K562 (cell line): ENCODE data around the gene GNAS-AS1. TPM values are rescaled to one million over a fixed set of nuclear protein-coding genes. Genes with fewer than 3 reads are reported as not detected.

Experiments used
- ATF1 ChIP-seq, 2 experiments: fragments of 450-650 bp in 1 of 2; IDR thresholded peaks; 2 replicates each; pipeline ENCODE4 v1.6.1; 2016; ENCODE audit warnings: missing compliant biosample characterization in 1 of 2, missing genetic modification characterization in 1 of 2
- CBFA2T3 ChIP-seq: fragments of 450-650 bp; IDR thresholded peaks from 2 replicates; pipeline ENCODE4 v1.6.1; 2017
- CBX1 ChIP-seq: sonication (generic); IDR thresholded peaks from 2 replicates; pipeline ENCODE4 v1.6.1; 2016; ENCODE audit warnings: antibody characterized with exemption, low read depth, mild to moderate bottlenecking
- CBX8 ChIP-seq: fragments of 200-600 bp; sonication (generic); IDR thresholded peaks from 2 replicates; pipeline ENCODE4 v1.6.1; 2012; ENCODE audit warnings: borderline replicate concordance, mixed run types, low read depth, mild to moderate bottlenecking, moderate library complexity, mixed read lengths, low read length, control low read depth, inconsistent platforms; ENCODE audit not compliant: poor library complexity, severe bottlenecking; ENCODE audit errors: extremely low read depth
- CC2D1A ChIP-seq: fragments of 450-650 bp; IDR thresholded peaks from 2 replicates; pipeline ENCODE4 v1.6.1; 2017; ENCODE audit warnings: mild to moderate bottlenecking
- CXXC5 ChIP-seq: fragments of 250-450 bp; sonication (Bioruptor Pico); IDR thresholded peaks from 2 replicates; pipeline ENCODE4 v1.8.0; 2022; ENCODE audit warnings: inconsistent platforms, mild to moderate bottlenecking, moderate library complexity
- EWSR1 ChIP-seq: fragments of 450-650 bp; IDR thresholded peaks from 2 replicates; pipeline ENCODE4 v1.6.1; 2018; ENCODE audit warnings: borderline replicate concordance, mild to moderate bottlenecking, low read depth, moderate library complexity; ENCODE audit not compliant: partially characterized antibody
- FIP1L1 ChIP-seq: fragments of 200-400 bp; formaldehyde crosslinking; IDR thresholded peaks from 2 replicates; pipeline ENCODE4 v1.6.1; 2018; ENCODE audit warnings: mild to moderate bottlenecking, low read depth, low read length; ENCODE audit not compliant: poor library complexity, severe bottlenecking
- KAT7 ChIP-seq: sonication (generic); formaldehyde crosslinking; IDR thresholded peaks from 2 replicates; pipeline ENCODE4 v1.8.0; 2022; ENCODE audit warnings: missing genetic modification reagents, mild to moderate bottlenecking, borderline replicate concordance
- PHF8 ChIP-seq: fragments of 200-600 bp; sonication (generic); IDR thresholded peaks from 2 replicates; pipeline ENCODE4 v1.6.1; 2012; ENCODE audit warnings: mixed run types, mild to moderate bottlenecking, inconsistent platforms, low read length, moderate library complexity, borderline replicate concordance
- RB1 ChIP-seq: fragments of 450-650 bp; IDR thresholded peaks from 2 replicates; pipeline ENCODE4 v1.6.1; 2017; ENCODE audit warnings: low read depth, mild to moderate bottlenecking
- RBM22 ChIP-seq: fragments of 200-400 bp; formaldehyde crosslinking; IDR thresholded peaks from 2 replicates; pipeline ENCODE4 v1.6.1; 2018; ENCODE audit warnings: low read length, low read depth; ENCODE audit not compliant: poor library complexity, severe bottlenecking
- SREBF1 ChIP-seq: fragments of 150-350 bp; IDR thresholded peaks from 2 replicates; pipeline ENCODE4 v1.6.1; 2014; ENCODE audit warnings: antibody characterized with exemption, low read depth, low read length, borderline replicate concordance
- ZBTB7A ChIP-seq: IDR thresholded peaks from 2 replicates; pipeline ENCODE4 v1.6.1; 2011; ENCODE audit warnings: low read depth, mild to moderate bottlenecking, low read length, moderate library complexity, borderline replicate concordance; ENCODE audit not compliant: control insufficient read depth
- ZNF76 ChIP-seq: fragments of 250-450 bp; sonication (Bioruptor Pico); IDR thresholded peaks from 2 replicates; pipeline ENCODE4 v1.4.0; 2020; ENCODE audit warnings: mild to moderate bottlenecking, moderate library complexity, borderline replicate concordance
- ZSCAN29 ChIP-seq: fragments of 450-650 bp; IDR thresholded peaks from 2 replicates; pipeline ENCODE4 v1.6.1; 2017
- polyA plus RNA-seq, 8 experiments: library from polyadenylated mRNA; depleted of rRNA in 4 of 8; stranded (reverse) in 5 of 8; unstranded in 3 of 8; fragments of >200 nt; fragmentation: Nextera tagmentation in 2 of 8; fragmentation: Illumina TruSeq in 1 of 8; extraction: Ambion mirVana in 2 of 8; extraction: Trizol in 1 of 8; gene quantifications; 2 replicates each; pipeline versions ENCODE4 v1.2.1 to v1.2.3, GENCODE V29; 2011 to 2014; ENCODE audit warnings: inconsistent platforms in 1 of 8, missing spikeins in 1 of 8
- total RNA-seq, 7 experiments: library from RNA; depleted of rRNA in 6 of 7; stranded (reverse); fragments of >200 nt in 6 of 7; fragmentation: Illumina TruSeq in 2 of 7; extraction: Trizol in 2 of 7; gene quantifications; 2 replicates each; pipeline versions ENCODE4 v1.2.1 to v1.2.3, GENCODE V29; 2011 to 2021; ENCODE audit warnings: low replicate concordance in 1 of 7
- TF ChIP-seq, protein P1 (sequence below): fragments of 200-800 bp; sonication (Bioruptor generic); IDR thresholded peaks from 2 replicates; pipeline ENCODE4 v1.6.1; 2016; ENCODE audit warnings: missing genetic modification characterization, missing compliant biosample characterization
- TF ChIP-seq, protein P2 (sequence below), 2 experiments: IDR thresholded peaks; 2 replicates each; pipeline ENCODE4 v1.6.1; 2012; ENCODE audit warnings: improper control_type of control experiment in 2 of 2, low read depth in 2 of 2, low read length in 2 of 2, borderline replicate concordance in 1 of 2

The GNAS-AS1 gene
- total and polyA plus RNA-seq, 9 of the 15 experiments (the other 6 are each of a cell fraction or from before 2014, with no cell fraction given): 0.04 to 2.5 (median 0.25) TPM

DNA sequence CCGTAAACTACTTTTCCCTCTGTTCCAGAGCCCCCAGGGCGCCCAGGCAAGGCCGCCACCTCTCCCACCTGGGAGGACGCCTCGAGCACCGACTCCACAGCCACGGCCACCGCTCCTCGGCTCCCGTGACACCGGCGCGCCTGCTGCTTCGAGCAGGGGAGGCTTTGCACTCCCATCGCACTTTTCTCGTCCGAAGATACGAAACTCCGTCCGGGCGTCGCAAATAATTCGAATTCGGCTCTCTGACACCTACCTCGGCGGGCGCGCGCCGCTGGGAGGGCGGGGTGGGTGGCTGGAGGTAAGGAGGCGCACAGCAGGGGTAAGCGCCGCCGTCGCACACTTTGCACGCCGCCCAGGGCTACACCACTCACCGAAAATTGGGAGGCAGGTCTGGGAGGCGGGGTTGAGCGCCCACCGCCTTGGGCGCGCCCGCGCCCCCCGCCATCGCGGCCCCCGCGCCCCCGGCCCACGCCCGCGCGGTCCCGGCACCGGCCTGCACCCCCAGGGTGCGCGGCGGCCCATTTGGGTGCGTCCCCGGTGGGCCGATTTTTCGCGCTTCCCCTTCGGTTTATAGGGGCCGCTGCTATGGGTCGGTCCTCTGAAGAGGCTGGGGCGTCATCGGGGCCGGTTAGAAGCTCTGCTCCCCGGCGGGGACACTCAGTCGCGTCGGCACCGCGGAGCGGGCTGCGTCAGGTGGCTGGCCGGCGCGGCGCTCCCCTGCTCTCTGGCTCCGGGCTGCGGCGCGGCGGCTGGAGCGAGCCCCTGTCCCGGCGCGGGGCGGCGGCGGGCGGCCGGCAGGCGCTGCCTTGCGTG, 38.0 kb upstream of the GNAS-AS1 start (continued):
- TF ChIP-seq CBX1 (0 out of 2 replicates have a peak, but pooled peaks have one; percentile 20), RB1 (peak; percentile 22; the same call in 1 of the 2 replicates), PHF8 (peak; percentile 67; the same call in 1 of the 2 replicates), CBX8 (no peak), EWSR1 (no peak), KAT7 (CRISPR knock-in tag) (no peak), ZSCAN29 (peak; percentile 93), ZNF76 (CRISPR knock-in tag) (no peak), SREBF1 (no peak), ZBTB7A (0 out of 2 replicates have a peak, but pooled peaks have one; percentile 11), FIP1L1 (peak; percentile 20), CC2D1A (no peak), CBFA2T3 (no peak), CXXC5 (CRISPR knock-in tag) (peak; percentile 47), ATF1 (CRISPR knock-in tag; IDR thresholded peaks at IDR 0.05) (peak; percentile 83), ATF1 (tag; IDR thresholded peaks at IDR 0.05) (peak; percentile 85), RBM22 (peak; percentile 21)
- TF ChIP-seq, protein P1, sequence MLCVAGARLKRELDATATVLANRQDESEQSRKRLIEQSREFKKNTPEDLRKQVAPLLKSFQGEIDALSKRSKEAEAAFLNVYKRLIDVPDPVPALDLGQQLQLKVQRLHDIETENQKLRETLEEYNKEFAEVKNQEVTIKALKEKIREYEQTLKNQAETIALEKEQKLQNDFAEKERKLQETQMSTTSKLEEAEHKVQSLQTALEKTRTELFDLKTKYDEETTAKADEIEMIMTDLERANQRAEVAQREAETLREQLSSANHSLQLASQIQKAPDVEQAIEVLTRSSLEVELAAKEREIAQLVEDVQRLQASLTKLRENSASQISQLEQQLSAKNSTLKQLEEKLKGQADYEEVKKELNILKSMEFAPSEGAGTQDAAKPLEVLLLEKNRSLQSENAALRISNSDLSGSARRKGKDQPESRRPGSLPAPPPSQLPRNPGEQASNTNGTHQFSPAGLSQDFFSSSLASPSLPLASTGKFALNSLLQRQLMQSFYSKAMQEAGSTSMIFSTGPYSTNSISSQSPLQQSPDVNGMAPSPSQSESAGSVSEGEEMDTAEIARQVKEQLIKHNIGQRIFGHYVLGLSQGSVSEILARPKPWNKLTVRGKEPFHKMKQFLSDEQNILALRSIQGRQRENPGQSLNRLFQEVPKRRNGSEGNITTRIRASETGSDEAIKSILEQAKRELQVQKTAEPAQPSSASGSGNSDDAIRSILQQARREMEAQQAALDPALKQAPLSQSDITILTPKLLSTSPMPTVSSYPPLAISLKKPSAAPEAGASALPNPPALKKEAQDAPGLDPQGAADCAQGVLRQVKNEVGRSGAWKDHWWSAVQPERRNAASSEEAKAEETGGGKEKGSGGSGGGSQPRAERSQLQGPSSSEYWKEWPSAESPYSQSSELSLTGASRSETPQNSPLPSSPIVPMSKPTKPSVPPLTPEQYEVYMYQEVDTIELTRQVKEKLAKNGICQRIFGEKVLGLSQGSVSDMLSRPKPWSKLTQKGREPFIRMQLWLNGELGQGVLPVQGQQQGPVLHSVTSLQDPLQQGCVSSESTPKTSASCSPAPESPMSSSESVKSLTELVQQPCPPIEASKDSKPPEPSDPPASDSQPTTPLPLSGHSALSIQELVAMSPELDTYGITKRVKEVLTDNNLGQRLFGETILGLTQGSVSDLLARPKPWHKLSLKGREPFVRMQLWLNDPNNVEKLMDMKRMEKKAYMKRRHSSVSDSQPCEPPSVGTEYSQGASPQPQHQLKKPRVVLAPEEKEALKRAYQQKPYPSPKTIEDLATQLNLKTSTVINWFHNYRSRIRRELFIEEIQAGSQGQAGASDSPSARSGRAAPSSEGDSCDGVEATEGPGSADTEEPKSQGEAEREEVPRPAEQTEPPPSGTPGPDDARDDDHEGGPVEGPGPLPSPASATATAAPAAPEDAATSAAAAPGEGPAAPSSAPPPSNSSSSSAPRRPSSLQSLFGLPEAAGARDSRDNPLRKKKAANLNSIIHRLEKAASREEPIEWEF (CRISPR knock-in tag): no peak
- TF ChIP-seq, protein P2, sequence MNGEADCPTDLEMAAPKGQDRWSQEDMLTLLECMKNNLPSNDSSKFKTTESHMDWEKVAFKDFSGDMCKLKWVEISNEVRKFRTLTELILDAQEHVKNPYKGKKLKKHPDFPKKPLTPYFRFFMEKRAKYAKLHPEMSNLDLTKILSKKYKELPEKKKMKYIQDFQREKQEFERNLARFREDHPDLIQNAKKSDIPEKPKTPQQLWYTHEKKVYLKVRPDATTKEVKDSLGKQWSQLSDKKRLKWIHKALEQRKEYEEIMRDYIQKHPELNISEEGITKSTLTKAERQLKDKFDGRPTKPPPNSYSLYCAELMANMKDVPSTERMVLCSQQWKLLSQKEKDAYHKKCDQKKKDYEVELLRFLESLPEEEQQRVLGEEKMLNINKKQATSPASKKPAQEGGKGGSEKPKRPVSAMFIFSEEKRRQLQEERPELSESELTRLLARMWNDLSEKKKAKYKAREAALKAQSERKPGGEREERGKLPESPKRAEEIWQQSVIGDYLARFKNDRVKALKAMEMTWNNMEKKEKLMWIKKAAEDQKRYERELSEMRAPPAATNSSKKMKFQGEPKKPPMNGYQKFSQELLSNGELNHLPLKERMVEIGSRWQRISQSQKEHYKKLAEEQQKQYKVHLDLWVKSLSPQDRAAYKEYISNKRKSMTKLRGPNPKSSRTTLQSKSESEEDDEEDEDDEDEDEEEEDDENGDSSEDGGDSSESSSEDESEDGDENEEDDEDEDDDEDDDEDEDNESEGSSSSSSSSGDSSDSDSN (IDR thresholded peaks at IDR 0.05; ENCODE audit: borderline replicate concordance in 1 of 2, low read depth in 2 of 2, low read length in 2 of 2): peak in 1 of 2 experiments; percentile 78; a peak in 2 of 4 replicates
